ENCODE measurements around the gene HOXB6.

DNA sequence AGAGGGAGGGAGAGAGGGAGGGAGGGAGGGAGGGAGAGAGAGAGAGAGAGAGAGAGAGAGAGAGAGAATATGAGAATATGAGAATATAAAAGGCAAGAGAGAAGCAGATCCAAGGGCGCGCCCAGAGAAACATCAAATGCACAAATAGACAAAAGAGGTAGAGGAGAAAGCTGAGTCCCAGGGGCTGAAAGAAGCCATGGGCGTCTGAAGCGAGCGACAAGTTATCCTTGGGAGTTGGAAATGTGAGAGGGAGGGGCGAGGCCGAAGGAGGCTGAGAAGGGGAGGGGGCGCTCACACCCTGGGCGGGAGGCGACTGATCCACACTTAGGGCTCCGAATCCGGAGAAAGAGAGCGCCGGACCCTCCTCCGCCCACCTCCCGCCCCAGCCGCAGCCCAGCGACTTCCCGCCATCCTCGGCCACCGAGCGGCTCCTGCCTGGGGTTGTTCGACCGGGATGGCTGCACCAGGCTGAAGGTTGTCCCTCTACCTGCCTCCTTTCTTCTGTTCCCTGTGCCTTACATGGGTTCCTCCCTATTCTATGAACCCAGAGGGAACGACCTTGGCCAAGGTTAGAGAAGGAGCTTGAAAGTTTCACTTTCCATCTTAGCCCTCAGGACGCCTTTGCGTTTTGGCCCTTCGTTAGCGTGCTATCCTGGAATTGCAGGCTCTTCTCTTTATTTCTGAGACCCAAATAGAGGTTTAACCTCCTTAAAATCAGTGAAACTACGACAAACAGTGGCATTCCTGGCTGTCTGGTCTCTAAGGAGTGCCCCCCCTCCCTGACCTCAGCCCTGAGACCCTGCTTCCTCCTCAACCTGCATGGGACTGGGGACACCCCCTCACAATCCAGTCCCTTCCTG is 42.5 kb upstream of the HOXB6 start:
- TF ChIP-seq, protein P1, sequence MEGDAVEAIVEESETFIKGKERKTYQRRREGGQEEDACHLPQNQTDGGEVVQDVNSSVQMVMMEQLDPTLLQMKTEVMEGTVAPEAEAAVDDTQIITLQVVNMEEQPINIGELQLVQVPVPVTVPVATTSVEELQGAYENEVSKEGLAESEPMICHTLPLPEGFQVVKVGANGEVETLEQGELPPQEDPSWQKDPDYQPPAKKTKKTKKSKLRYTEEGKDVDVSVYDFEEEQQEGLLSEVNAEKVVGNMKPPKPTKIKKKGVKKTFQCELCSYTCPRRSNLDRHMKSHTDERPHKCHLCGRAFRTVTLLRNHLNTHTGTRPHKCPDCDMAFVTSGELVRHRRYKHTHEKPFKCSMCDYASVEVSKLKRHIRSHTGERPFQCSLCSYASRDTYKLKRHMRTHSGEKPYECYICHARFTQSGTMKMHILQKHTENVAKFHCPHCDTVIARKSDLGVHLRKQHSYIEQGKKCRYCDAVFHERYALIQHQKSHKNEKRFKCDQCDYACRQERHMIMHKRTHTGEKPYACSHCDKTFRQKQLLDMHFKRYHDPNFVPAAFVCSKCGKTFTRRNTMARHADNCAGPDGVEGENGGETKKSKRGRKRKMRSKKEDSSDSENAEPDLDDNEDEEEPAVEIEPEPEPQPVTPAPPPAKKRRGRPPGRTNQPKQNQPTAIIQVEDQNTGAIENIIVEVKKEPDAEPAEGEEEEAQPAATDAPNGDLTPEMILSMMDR (IDR thresholded peaks at IDR 0.05): no peak
- TF ChIP-seq EZH2 (IDR thresholded peaks at IDR 0.05) (peak; percentile 69), EZH2phosphoT487 (IDR thresholded peaks at IDR 0.05) (peak; percentile 4)
